HPDE6-E6E7 (cell line): ENCODE results near the gene MAN1C1.
"Not testable (repeated sequence)": the region's sequence is repeated elsewhere in the genome, so short reads cannot be mapped to it uniquely, and the experiment has no call there.

Experiments used
- DNase-seq: peaks from one replicate; pipeline ENCODE4 v3.0.0; 2011; ENCODE audit warnings: missing footprints; ENCODE audit errors: extremely low spot score

The MAN1C1 gene

DNA sequence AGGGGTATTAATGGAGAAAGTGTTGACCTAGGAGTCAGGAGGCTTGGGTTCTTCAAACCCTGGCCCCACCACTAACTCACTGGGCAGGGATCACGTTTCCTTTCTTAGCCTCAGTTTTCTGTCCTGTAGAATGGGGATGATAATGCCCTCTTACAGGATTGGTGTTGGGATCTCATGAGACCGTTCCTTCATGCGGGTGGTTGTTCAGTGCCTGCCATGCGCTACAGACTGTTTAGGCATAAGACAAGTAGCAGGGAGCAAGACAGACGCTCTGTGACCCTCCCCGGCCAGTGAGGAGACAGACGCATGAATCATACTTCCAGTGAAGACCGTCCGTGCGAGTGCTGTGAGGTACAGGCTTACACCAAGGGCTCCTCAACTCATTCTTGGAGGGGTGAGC lies 81.7 kb downstream of the MAN1C1 start:
- DNase-seq, result no peak

DNA sequence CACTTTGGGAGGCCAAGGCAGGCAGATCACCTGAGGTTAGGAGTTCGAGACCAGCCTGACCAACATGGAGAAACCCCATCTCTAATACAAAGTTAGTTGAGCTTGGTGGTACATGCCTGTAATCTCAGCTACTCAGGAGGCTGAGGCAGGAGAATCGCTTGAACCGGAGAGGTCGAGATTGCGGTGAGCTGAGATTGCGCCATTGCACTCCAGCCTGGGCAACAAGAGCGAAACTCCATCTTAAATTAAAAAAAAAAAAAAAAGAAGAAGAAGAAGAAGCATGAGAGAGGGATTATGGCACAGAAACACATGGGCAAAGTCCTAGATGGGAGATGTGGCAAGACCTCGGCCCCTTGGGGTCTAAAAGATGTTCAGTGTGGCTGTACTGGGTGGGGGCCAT lies 82.5 kb downstream of the MAN1C1 start:
- not testable (repeated sequence) for DNase-seq

DNA sequence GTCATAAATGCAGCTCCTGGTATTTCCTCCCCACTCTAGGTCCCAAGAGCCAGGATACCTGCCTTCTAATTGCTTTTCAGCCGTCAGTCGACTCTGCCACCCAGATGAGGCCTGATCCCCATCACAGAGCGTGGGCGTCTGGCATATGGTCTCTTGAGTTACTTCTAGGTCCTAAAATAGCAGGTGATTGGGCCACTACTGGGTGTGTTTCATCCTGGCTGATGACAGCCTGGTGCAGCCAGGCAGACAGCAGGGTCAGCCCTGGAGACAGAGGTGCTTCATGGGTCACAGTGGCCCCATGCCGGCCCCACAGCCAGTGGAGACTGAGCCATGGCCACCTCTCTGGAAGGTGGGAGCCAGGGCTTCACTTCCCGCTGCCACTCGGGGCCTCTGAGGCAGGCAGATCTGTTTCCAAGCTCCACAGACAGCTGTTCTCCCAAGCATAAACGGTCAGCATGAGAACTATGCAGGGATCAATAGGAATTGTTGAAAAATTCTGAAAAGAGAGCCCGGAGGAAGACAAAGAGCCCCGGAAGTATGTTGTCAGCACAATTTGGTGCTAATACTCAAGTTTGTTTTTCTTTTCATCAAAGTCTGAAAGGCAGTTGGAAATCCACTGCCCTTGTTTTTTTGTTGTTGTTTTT lies 83.0 kb downstream of the MAN1C1 start:
- DNase-seq, result no peak

DNA sequence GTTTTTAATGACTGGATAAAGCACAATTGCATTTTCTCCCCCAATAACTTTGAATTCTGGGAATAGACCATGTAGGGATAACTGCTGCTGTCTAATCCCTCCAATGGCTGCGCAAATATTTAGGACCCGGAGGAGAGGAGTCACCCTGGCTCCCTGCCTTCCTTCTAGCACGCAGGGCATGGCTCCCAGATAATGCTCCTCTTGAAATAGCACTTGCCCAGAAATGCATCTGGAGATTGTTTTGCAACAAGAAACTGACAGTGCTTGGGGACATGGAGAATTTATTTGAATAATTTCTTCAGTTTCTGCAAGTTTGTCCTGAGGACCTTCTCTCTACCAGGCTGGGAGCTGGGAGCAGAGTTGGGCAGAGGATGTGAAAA lies 83.5 kb downstream of the MAN1C1 start:
- no peak for DNase-seq

DNA sequence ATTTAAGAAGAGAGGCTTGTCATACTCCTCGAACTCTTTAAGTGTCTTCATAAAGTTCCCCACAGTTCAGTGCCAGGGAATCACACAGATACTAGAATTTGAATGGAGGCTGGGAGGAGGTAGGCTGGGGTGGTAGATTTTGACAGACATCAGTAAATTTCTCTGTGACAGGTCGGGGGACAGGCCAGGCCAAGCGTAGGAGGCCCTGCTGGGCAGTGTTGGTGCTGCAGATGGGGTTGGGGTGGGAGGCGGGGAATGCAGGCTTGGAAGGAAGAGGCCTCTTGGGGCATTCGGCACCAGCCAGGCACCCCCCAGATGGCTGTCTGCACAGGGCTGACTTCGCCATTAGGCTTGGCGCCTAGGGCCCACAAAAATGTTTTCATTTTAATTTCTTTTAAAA lies 84.0 kb downstream of the MAN1C1 start:
- DNase-seq, result no peak

DNA sequence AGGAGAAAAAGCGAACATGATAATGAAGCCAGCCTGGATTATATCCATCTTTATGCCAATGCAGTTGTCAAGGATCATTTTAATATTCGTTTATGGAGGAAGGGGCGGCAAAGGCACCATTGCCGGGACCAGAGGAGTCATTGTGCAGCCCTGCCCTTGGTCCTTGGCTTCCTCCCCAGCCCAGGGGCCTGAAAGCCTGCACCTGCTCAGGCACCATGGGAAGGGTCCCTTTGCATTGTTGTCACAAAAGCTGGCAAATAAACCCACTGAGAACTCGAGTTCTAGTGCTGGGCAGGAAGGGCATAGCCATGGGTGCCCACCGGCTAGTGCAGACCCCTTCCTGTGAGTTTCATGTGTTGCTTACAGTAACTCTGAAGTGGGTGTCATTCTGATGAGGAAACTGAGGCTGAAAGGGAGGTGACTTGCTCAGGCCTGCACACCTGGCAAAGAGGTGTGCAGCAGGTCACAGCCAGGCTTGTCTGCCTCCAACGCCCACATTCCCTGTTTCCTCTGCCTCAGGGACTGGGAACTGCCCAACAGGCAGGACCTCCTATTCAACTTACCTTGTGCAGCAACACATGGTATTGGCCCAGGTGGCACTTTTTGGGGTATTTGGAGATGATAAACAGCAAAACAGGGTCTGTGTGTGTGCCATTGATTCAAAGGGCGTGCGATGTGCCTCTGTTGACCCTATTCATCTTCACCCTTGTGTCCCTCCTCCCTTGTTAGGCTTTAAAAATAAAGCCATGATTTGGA lies 84.6 kb downstream of the MAN1C1 start:
- DNase-seq, result no peak

DNA sequence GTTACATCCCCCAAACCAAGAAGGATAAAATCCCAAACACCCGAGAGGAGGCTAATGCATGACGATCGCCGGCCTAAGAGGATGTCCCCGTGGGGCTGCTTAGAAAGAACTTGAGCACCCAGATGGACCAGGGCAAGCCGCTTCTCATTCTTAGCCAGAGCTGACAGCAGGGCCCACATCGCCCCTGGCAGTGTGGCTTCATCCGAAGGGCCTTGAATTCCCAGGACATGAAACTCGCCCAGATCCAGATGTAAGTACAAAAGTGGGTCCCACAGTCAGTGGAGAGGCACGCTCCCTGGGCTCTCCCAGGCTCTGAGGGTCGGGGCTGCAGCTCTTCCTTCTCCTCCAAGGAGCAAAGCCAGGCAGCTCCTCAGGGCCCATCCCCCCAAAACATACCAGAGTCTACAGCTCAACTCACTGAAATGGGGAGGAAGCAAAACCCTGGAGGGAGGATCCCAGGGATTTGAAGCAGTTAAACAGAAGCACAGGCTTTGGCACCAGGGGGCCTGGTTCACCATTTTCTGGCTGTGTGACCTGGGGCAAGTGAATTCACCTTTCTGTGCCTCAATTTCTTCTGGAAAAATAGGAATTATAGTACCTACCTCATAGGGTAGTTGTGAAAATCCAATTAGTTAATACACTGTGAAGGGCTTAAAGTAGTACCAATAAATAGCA lies 85.6 kb downstream of the MAN1C1 start:
- DNase-seq, result no peak

DNA sequence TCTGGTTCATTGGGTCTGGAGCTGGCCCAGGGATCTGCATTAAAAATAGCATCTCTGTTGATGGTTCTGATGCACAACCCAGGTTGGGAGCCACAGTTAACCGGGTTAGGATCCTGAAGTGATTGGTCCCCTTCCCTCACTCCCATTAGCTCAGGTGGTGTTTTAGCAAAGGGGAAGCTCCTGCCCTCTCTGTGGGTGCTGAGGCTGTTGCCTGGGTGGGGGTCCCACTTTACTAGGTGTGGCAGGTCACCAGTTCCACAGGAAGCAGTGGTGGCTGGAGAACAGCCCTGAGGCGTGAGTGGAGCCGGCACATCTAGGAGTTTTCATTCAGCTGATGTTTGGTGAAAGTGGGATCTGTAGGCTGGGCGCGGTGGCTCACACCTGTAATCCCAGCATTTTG lies 86.5 kb downstream of the MAN1C1 start:
- no peak for DNase-seq

DNA sequence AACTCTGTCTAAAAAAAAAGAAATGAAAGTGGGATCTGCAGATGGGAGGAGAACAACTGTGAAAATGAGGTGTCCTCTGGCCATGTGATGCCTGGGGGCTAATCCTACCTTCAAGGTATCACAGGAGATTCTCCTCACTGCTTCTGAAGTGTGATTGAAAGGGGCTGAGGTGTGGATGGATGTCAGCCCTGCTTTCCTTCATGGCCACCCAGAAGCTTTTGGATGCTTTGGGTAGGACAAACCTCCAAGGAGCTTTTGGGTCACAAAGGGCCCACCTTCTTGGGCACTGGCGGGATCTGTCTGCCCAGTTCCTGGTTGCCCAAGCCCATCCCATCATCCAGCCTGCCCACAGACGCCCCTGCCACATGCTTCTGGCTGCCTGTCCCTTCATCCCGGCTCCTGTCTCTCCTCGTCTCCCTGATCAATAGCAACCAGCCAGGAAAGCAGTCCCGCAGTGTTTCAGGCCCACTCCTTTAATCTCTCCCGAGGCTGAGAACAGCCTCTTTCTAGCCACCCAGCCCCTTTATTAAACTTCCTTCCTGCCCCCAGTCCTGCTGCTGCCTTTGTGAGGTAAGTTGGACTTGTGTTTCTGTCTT lies 87.2 kb downstream of the MAN1C1 start:
- DNase-seq, result no peak

DNA sequence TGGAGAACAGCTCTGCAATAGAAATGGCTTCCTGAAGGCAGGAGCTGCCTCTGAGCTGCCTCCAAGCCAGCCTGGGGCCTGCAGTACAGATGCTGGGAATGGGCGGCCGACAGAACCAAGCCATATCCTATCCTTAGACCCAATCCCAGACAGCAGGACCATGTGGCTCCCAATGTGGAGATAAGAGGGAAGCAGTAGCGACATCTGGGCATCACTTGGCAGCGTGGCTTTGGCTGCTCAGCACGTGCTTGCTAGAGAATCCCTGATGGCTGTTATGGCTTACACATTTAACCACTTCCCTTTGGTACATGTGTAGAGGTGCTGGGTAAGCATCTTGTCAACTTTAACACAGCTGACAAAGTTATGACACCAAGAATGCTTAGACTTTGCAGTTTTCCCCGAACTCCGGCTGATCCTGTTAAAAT lies 87.7 kb downstream of the MAN1C1 start:
- DNase-seq, result no peak

DNA sequence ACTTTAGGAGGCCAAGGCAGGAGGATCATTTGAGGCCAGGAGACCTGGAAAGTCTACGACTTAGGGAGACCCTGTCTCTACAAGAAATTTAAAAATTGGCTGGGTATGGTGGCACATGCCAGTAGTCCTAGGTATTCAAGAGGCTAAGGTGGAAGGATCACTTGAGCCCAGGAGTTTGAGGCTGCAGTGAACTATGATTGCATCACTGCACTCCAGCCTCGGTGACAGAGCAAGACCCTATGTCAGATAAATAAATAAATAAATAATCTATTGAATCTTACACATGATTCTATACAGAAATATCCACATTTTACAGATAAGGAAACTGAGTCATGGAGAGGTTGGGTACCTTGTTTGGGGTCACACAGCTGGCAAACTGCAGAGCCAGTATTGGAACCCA lies 89.1 kb downstream of the MAN1C1 start:
- DNase-seq, result no peak

DNA sequence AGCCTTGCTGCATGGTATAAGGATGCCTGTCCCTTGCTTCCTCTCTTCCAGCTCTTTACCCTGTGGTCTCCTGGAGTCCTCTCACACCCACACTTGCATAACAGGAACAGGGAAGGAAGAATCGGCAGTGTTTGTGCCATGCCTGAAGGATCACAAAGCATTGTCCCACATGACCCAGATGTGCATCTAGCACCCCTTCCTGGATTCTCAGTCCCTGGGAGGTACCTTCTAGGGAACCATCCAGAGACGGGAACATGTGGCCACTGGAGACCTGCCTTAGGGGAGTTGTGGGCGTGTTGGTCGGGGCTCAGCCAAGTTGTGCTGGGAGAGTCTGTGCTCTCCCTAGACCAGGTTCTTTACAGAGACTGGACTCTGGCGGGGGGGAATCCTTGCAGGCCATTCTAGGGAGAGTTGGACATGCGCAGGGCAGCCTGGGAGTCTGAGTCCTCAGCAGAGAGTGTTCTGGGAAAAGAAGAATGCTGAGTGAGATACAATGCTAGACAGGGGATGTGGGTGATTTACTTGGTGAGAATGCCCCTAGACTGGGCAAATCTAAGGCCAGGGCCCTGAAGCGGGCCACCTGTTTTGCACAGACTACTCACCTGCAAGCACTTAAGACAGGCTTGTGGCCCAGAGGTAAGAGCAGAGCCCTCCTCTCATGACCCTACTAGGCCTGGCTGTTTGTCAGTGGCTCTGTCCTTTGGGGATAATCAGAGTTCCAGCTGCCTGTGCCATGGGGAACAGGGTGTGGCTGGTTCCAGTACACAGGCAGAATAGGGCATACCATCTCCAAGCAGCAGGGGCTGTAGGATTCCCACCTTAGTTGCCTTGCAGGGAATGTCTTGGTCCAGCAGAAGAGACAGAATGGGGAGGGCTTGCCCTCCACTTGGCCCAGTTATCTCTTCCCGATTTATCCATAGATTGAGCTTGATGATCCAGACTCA lies 89.8 kb downstream of the MAN1C1 start:
- DNase-seq, result no peak

DNA sequence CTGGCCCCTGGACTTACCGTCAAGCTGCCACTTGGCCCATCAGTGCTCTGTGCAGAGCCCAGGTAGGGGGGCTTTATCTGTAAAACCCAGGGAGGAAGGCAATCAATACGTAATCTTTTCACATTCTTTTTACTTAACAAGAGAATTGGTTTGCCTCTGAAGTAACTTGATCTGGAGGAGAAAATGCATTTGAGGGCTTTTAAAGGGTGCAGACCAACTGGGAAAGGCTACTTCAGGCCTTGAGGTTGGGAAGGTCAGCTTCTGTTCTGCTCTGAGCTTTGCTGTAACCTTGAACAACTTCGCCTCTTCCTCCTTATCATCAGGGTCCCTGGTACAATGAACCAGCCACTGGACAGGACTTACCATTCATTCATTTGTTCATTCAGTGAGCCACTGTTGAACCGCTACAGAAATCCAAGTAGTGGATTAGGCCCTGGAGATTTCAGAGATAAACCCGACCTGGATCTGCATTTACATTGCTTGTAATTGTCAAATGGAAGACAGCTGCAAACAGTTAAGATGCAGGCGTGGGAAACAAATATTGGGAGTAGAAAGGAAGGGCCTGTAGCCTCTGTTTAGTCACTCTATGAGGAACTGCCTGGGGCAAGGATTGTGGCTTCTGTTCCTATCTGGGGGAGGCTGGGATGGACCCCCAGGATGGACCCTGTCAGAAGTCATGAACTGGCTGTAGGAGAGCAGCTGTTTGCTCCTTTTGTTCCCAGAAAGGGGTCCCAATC lies 90.9 kb downstream of the MAN1C1 start:
- no peak for DNase-seq

DNA sequence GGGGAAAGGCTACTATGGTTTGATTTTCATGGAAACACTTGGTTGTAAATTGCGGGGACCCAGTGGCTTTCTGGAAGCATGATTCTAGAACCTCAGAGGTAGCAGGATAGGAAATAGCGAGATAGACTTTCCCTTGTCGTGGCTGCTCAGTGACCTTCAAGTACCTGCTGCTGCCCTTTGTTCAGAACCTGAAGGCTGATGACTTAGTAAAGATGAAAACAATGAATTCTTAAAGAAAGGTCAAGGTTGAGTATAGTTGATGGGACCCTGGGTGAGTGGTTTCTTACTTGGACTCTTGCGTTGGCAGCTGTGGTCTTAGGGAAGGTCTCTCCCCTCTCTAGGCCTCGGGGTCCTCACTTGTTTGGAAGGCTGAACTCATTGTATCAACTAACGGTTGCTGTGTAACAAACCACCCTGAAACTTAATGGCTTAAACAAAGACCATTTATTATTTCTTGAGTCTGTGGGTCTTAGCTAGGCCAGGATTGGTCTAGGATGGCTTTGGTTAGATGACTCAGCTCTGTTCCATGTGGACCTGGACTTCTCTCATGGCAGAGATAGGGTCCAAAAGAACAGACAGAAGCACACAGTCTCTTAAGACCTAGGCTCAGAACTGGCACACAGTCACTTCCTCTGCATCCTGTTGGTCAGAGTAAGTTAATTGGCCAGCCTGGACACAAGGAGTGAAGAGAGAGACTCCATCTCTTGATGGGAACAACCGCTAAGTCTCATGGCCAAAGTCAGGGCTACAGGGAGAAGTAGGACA lies 94.2 kb downstream of the MAN1C1 start:
- DNase-seq, result no peak

DNA sequence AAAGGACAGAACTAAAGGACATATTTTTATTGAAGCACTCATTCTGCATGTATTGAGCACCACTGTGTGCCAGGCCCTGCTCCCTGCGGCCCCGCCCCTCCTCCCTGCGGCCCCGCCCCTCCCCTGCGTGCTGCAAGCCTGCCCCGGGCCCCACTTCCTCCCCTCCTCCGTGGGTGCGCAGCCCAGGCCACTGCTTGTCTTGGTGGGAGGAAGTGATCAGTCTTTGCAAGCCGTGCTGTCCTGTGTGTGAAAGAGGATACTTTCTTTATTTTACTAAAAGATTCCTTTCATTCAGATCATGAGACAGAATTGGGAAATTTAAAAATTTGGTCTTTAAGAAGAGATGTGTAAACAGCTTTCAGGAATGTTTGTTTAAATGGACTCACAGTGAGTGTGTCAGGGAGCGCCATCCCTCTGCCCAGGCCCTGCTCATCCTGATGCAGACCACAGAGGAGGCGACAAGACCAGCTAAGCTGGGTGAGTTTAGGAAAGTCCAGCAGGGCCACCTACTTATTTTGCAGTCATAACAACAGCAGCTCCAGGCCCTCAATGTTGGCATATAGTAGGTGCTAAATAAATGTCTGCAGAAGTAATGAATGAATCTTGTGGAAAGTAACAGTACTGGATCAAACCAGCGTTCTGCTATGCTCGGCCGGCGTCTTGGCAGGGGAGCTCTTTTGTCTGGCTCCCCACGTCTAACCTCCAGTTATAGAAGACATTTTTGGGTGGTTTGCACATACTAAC lies 95.1 kb downstream of the MAN1C1 start:
- no peak for DNase-seq

DNA sequence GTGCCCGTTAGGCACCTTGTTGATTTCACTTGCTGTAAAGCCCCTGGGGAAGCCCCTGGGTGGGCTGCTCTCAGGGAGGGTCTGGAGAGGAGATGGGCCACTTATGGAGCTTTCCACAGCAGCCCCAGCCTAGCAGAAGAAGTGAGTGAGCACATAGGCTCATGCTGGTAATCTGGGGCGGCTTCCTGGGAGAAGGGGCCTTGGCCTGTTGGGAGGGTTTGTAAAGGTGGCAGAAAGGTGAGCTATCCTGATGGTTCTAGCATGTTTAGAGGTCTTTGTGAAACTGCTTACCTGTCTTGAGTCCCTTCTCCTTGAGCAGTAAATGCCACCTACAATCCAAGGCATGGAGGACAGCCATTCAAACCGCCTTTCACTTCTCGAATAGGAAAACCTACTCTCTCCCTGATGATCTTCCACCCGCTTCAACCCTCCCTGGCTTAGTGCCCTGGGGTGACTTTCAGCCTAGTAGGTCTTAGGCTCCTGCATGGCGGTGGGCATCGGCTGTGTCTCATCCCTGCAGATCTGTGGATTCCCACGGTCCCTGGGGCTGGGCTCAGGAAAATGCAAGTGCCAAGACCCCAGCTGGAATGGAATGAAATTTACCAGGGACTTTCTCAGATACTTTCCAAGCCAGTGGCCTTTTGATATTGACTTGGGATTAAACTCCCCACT lies 95.8 kb downstream of the MAN1C1 start:
- DNase-seq, result no peak

DNA sequence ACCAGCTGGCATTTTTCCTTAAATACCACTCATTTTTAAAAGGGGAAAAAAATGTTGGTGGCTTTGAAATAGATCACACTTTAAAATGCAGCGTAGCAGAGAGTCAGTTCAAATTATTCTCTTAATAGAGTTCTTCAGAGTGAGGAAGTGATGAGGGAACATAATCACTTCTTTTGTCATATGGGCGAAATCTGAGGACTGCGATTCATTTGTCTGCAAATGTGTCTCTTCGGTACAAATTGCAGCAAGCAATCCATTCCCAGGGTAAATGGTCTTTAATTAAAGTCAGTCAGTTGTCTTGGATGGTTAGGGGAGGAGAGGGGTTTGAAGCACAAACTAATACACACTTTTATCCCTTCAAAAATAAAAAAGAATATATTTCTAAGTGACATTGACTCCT lies 97.4 kb downstream of the MAN1C1 start:
- no peak for DNase-seq

DNA sequence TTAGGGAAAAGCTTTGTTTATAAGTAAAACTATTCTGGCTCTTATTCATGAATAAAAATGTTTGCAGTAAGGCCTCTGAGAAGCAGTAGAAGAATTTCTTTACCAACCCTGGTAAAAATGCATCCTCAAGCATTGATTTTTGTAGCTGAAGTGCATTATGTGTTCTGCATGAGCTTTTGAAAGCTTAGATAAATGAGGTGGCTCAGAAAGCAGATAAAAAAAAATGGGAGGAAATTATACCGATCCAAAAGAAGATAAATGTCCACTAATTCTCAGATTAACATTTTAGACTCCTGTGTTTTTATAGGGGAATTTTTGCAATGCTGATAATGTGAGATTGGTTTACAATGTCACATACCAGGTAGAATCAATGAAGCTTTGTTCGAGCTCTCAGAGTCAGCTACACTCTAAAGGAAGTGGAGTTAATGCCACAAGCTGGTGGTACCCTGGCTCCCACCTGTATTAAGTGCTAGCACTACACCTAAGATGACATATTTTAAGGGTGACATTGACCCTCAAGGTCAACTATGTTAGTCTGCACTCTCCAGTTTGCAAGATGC lies 97.9 kb downstream of the MAN1C1 start:
- DNase-seq, result no peak

DNA sequence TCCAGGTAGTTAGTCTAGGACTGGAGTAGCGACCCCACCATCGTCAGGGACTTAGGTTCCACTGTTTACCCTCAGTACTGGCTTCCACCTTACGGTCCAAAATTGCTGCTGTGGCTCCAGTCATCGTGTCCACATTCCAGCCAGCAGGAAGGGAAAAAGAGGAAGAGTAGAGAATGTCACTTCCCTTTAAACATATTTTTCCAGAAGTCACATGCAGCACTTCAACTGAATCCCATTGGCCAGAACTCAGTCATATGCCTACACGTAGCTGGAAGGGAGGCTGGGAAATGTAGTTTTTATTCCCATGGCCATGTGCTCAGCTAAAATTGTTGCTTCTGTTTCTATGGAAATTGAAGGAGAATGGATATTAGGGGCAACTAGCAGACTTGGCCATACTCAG lies 99.3 kb downstream of the MAN1C1 start:
- DNase-seq, result no peak
